DND-41 (cell line): ENCODE measurements around the gene RAB8B.

Experiments
- ATAC-seq: fragments of 200-7000 bp; cut with Tn5 transposase; 3 replicates; pipeline ENCODE4 v1.9.1; 2021; ENCODE audit warnings: low read depth; ENCODE audit not compliant: insufficient read depth
- DNase-seq: peaks from one replicate; pipeline ENCODE4 v3.0.0-alpha.2; 2020
- H2AFZ ChIP-seq: 2 replicates; pipeline ENCODE4 v1.6.0; 2012; ENCODE audit warnings: low read depth, low read length
- H3K27ac ChIP-seq: 2 replicates; pipeline ENCODE4 v1.5.1; 2012; ENCODE audit warnings: low read length, inconsistent platforms
- H3K27me3 ChIP-seq: fragments of 200-600 bp; sonication (generic); 2 replicates; pipeline ENCODE4 v1.6.0; 2012; ENCODE audit warnings: low read length, mild to moderate bottlenecking, inconsistent platforms; ENCODE audit not compliant: insufficient read depth, poor library complexity
- H3K36me3 ChIP-seq: 2 replicates; pipeline ENCODE4 v1.5.1; 2012; ENCODE audit warnings: low read length, inconsistent platforms; ENCODE audit not compliant: insufficient read depth
- H3K4me1 ChIP-seq: 2 replicates; pipeline ENCODE4 v1.5.1; 2012; ENCODE audit warnings: mild to moderate bottlenecking, low read length; ENCODE audit not compliant: insufficient read depth
- H3K4me2 ChIP-seq: 2 replicates; pipeline ENCODE4 v1.6.0; 2012; ENCODE audit warnings: mild to moderate bottlenecking, moderate library complexity, low read length, inconsistent platforms; ENCODE audit not compliant: insufficient read depth
- H3K4me3 ChIP-seq, 2 experiments: fragments of 200-600 bp in 1 of 2; shearing (Covaris generic) in 1 of 2; 2 replicates each; pipeline ENCODE4 v1.5.1; 2012 to 2016; ENCODE audit warnings: inconsistent platforms in 2 of 2, low read length in 2 of 2, mild to moderate bottlenecking in 2 of 2, low read depth in 1 of 2, moderate library complexity in 1 of 2
- H3K79me2 ChIP-seq: 2 replicates; pipeline ENCODE4 v1.6.0; 2012; ENCODE audit warnings: low read length, inconsistent platforms; ENCODE audit not compliant: insufficient read depth
- H3K9ac ChIP-seq: 2 replicates; pipeline ENCODE4 v1.6.0; 2012; ENCODE audit warnings: low read depth, mild to moderate bottlenecking, inconsistent platforms, low read length, moderate library complexity
- H3K9me3 ChIP-seq: 2 replicates; pipeline ENCODE4 v1.5.1; 2012; ENCODE audit warnings: low read length, moderate library complexity, mild to moderate bottlenecking, inconsistent platforms; ENCODE audit not compliant: insufficient read depth, severe bottlenecking
- H4K20me1 ChIP-seq: 2 replicates; pipeline ENCODE4 v1.6.0; 2012; ENCODE audit warnings: low read length; ENCODE audit not compliant: insufficient read depth
- EZH2 ChIP-seq: IDR thresholded peaks from 3 replicates; pipeline ENCODE4 v1.6.1; 2012; ENCODE audit warnings: borderline replicate concordance, low read depth, mild to moderate bottlenecking, moderate library complexity, low read length, inconsistent platforms; ENCODE audit not compliant: severe bottlenecking
- TF ChIP-seq, protein P1 (sequence below): IDR thresholded peaks from 2 replicates; pipeline ENCODE4 v1.5.1; 2012; ENCODE audit warnings: borderline replicate concordance, low read length, moderate library complexity, mild to moderate bottlenecking; ENCODE audit not compliant: poor library complexity, severe bottlenecking; ENCODE audit errors: extremely low read depth

The RAB8B gene

GRCh38 chr15:63312286-63312685 lies 122.9 kb downstream of the RAB8B start:
- no peak overlapping the region for H3K27ac ChIP-seq
- no peaks in the 10 kb centered on the region for H3K36me3 ChIP-seq
- ATAC-seq = no peak
- H3K4me1 ChIP-seq = no peaks in the 10 kb centered on the region
- H3K4me3 ChIP-seq = no peak overlapping the region
- H2AFZ ChIP-seq = no peak overlapping the region
- TF ChIP-seq, protein P1, sequence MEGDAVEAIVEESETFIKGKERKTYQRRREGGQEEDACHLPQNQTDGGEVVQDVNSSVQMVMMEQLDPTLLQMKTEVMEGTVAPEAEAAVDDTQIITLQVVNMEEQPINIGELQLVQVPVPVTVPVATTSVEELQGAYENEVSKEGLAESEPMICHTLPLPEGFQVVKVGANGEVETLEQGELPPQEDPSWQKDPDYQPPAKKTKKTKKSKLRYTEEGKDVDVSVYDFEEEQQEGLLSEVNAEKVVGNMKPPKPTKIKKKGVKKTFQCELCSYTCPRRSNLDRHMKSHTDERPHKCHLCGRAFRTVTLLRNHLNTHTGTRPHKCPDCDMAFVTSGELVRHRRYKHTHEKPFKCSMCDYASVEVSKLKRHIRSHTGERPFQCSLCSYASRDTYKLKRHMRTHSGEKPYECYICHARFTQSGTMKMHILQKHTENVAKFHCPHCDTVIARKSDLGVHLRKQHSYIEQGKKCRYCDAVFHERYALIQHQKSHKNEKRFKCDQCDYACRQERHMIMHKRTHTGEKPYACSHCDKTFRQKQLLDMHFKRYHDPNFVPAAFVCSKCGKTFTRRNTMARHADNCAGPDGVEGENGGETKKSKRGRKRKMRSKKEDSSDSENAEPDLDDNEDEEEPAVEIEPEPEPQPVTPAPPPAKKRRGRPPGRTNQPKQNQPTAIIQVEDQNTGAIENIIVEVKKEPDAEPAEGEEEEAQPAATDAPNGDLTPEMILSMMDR = no peak
- TF ChIP-seq EZH2 = no peak
- H3K79me2 ChIP-seq = no peaks in the 10 kb centered on the region
- no peaks in the 10 kb centered on the region for H3K27me3 ChIP-seq
- H4K20me1 ChIP-seq = no peaks in the 10 kb centered on the region
- no peaks in the 10 kb centered on the region for H3K9me3 ChIP-seq
- H3K4me2 ChIP-seq = no peak overlapping the region
- no peak for DNase-seq
- H3K9ac ChIP-seq = no peak overlapping the region

DNA sequence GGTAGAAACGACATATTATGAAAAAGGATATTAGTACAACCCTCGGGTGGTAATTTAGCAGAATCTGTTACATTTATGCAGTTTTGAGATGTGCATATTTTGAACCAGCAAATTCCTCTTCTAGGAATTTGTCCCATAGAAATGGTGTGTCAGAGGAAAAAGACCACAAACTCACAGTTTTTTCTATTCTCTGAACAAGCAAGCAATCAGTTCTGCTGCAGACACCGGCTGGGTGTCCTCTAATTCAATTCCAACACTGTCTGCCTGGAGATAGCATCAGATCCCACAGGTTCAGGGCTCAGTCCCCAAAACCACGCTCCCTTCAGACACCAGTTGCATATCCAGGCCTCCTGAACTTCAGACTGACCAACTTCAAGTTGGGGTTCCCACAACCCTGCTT lies 124.4 kb downstream of the RAB8B start:
- Histone ChIP-seq H3K9me3 (no peaks in the 10 kb centered on the region), H3K79me2 (no peaks in the 10 kb centered on the region), H4K20me1 (no peaks in the 10 kb centered on the region), H3K9ac (no peak overlapping the region), H3K4me3 (no peak overlapping the region), H2AFZ (no peak overlapping the region), H3K36me3 (no peaks in the 10 kb centered on the region), H3K27ac (no peak overlapping the region), H3K4me1 (no peaks in the 10 kb centered on the region), H3K4me2 (no peak overlapping the region), H3K27me3 (no peaks in the 10 kb centered on the region)
- TF ChIP-seq, protein P1 = no peak
- no peak for TF ChIP-seq EZH2
- ATAC-seq (no peak), DNase-seq (no peak)

DNA sequence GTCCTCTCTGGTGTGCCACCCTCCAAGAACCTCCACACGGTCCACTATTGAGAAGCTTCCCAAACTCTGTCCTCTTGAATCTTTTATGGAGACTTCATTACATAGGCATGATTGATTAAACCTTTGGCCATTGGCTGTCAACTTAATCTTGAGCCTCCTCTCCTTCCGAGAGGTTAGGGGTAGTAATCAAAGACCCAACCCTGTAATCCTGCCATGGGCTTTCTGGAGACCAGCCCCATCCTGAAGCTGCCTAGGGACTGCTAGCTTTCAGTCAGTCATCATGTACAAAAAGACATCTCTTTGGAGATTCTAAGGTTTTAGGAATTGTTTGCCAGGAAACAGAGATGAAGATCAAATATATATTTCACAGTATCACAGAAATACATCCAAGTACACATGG lies 125.0 kb downstream of the RAB8B start:
- Histone ChIP-seq H2AFZ (no peak overlapping the region), H3K4me2 (no peak overlapping the region), H3K9me3 (no peaks in the 10 kb centered on the region), H3K79me2 (no peaks in the 10 kb centered on the region), H4K20me1 (no peaks in the 10 kb centered on the region), H3K9ac (no peak overlapping the region), H3K4me1 (no peaks in the 10 kb centered on the region), H3K27me3 (no peaks in the 10 kb centered on the region), H3K27ac (no peak overlapping the region), H3K4me3 (no peak overlapping the region), H3K36me3 (no peaks in the 10 kb centered on the region)
- DNase-seq = no peak
- no peak for ATAC-seq
- TF ChIP-seq, protein P1 = no peak
- no peak for TF ChIP-seq EZH2
